Hepatocyte (in vitro differentiated cells): ENCODE measurements around the gene MSANTD1. TPM values are rescaled to one million over a fixed set of nuclear protein-coding genes. Genes with fewer than 3 reads are reported as not detected.

Experiments used
- DNase-seq: peaks from one replicate; pipeline ENCODE4 v3.0.0-alpha.2; 2016; ENCODE audit warnings: low spot score
- H2AFZ ChIP-seq: fragments of 200-600 bp; sonication (generic); 2 replicates; pipeline ENCODE4 v1.6.0; 2016; ENCODE audit warnings: antibody characterized with exemption, mild to moderate bottlenecking
- H3K27ac ChIP-seq: fragments of 200-600 bp; sonication (generic); 2 replicates; pipeline ENCODE4 v1.5.1; 2016; ENCODE audit warnings: mild to moderate bottlenecking
- H3K27me3 ChIP-seq: fragments of 200-600 bp; sonication (generic); 2 replicates; pipeline ENCODE4 v1.6.1; 2016
- H3K36me3 ChIP-seq: fragments of 200-600 bp; sonication (generic); replicated peaks from 2 replicates; pipeline ENCODE4 v1.5.1; 2016; ENCODE audit warnings: low read depth; ENCODE audit not compliant: insufficient read depth
- H3K4me1 ChIP-seq: fragments of 200-600 bp; sonication (generic); 2 replicates; pipeline ENCODE4 v1.5.1; 2016; ENCODE audit warnings: mild to moderate bottlenecking, moderate library complexity; ENCODE audit not compliant: insufficient read depth
- H3K4me2 ChIP-seq: fragments of 200-600 bp; sonication (generic); 2 replicates; pipeline ENCODE4 v1.6.0; 2016
- H3K4me3 ChIP-seq: fragments of 200-600 bp; sonication (generic); 2 replicates; pipeline ENCODE4 v1.5.1; 2016; ENCODE audit warnings: mild to moderate bottlenecking
- H3K79me2 ChIP-seq: fragments of 200-600 bp; sonication (generic); 2 replicates; pipeline ENCODE4 v1.6.0; 2017; ENCODE audit warnings: mild to moderate bottlenecking
- H3K9me2 ChIP-seq: fragments of 200-600 bp; sonication (generic); replicated peaks from 2 replicates; pipeline ENCODE4 v1.6.0; 2017; ENCODE audit warnings: mild to moderate bottlenecking; ENCODE audit not compliant: insufficient read depth
- H3K9me3 ChIP-seq: fragments of 200-600 bp; sonication (generic); 2 replicates; pipeline ENCODE4 v1.5.1; 2016; ENCODE audit warnings: low read depth, mild to moderate bottlenecking
- H4K20me1 ChIP-seq: fragments of 200-600 bp; sonication (generic); 2 replicates; pipeline ENCODE4 v1.6.0; 2016; ENCODE audit warnings: mild to moderate bottlenecking; ENCODE audit not compliant: insufficient read depth, poor library complexity, severe bottlenecking
- CTCF ChIP-seq: fragments of 200-600 bp; sonication (generic); IDR thresholded peaks from 2 replicates; pipeline ENCODE4 v1.5.1; 2016; ENCODE audit warnings: antibody characterized with exemption, mild to moderate bottlenecking; ENCODE audit not compliant: poor library complexity
- EZH2 ChIP-seq: fragments of 200-600 bp; sonication (generic); IDR thresholded peaks from 2 replicates; pipeline ENCODE4 v1.6.1; 2016; ENCODE audit warnings: antibody characterized with exemption, mild to moderate bottlenecking, borderline replicate concordance
- EZH2phosphoT487 ChIP-seq: fragments of 200-600 bp; sonication (generic); IDR thresholded peaks from one replicate; pipeline ENCODE4 v1.6.1; 2018; ENCODE audit warnings: antibody characterized with exemption, mild to moderate bottlenecking, low read depth, moderate library complexity; ENCODE audit not compliant: unreplicated experiment, severe bottlenecking
- WGBS: methylation state at CpG from one replicate; pipeline ENCODE4 v1.1.6; 2016; ENCODE audit warnings: low lambda C conversion rate; ENCODE audit errors: missing lambda C conversion rate; 5-methylcytosine and 5-hydroxymethylcytosine counted together
- polyA plus RNA-seq: library from polyadenylated mRNA; unstranded; fragments of >200 nt; fragmentation: Nextera tagmentation; extraction: Ambion mirVana; gene quantifications from 2 replicates; pipeline ENCODE4 v1.2.1, GENCODE V29; 2016
- total RNA-seq: library from RNA; depleted of rRNA; stranded (reverse); fragments of >200 nt; gene quantifications from 2 replicates; pipeline ENCODE4 v1.2.3, GENCODE V29; 2014

Gene MSANTD1
- total and polyA plus RNA-seq, 2 experiments from 2014 or later: 0.51 to 0.57 TPM

DNA sequence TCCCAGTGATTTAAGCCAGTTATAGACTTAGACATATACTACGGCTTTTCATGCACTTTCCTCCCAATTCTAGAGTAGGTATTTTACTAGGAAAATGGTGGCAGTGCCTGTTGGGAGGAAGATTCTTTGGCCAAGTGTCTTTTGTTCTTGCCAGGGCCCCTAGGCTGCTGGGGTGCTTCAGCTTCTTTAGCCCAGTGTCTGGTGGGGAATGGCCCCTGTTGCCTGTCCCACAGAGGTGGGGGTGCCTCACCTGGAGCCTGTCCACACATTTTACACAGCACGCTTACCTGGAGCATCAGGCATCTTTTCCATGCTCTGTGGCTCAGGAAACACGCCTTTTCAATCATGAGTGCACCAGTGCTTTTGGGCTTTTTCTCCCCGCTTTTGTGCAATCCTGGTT, 33.2 kb upstream of the MSANTD1 start:
- Histone ChIP-seq H3K9me2 (no peaks in the 10 kb centered on the region), H3K4me3 (no peak overlapping the region), H3K4me2 (no peak overlapping the region), H3K27me3 (no peaks in the 10 kb centered on the region), H3K27ac (no peak overlapping the region), H4K20me1 (no peaks in the 10 kb centered on the region), H3K4me1 (no peaks in the 10 kb centered on the region), H3K79me2 (no peaks in the 10 kb centered on the region), H2AFZ (no peak overlapping the region), H3K36me3 (no peaks in the 10 kb centered on the region), H3K9me3 (no peaks in the 10 kb centered on the region)
- no peak for TF ChIP-seq CTCF
- TF ChIP-seq EZH2: no peak
- no peak for TF ChIP-seq EZH2phosphoT487
- no peak for DNase-seq
- 99% methylated on average over 4 of the region's 4 CpGs for WGBS

DNA sequence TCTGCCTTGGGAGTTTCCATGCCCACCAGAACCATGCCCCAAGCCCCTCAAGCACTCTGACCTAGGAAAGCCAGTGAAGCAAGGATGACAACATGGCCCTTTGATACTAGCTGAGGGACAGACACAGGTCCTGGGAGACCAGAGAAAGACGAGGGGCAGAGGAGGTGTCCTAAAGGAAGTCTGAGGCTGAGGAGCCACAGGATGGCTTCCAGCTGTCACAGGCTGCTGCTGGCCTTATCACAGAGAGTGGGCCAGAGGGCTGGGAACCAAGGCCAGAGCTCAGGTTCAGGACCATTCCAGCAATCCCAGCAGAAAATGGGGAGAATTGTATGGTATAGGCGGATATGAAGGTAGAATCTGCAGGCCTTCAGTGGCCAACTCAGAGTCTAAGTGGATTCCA, 31.7 kb upstream of the MSANTD1 start:
- Histone ChIP-seq H3K9me3 (no peaks in the 10 kb centered on the region), H3K27ac (no peak overlapping the region), H3K4me2 (no peak overlapping the region), H3K4me3 (no peak overlapping the region), H3K36me3 (no peaks in the 10 kb centered on the region), H3K4me1 (no peaks in the 10 kb centered on the region), H4K20me1 (no peaks in the 10 kb centered on the region), H3K27me3 (no peaks in the 10 kb centered on the region), H2AFZ (no peak overlapping the region), H3K9me2 (no peaks in the 10 kb centered on the region), H3K79me2 (no peaks in the 10 kb centered on the region)
- DNase-seq: no peak
- WGBS: 95% methylated on average over 2 of the region's 2 CpGs
- TF ChIP-seq CTCF (no peak), EZH2 (no peak), EZH2phosphoT487 (no peak)

DNA sequence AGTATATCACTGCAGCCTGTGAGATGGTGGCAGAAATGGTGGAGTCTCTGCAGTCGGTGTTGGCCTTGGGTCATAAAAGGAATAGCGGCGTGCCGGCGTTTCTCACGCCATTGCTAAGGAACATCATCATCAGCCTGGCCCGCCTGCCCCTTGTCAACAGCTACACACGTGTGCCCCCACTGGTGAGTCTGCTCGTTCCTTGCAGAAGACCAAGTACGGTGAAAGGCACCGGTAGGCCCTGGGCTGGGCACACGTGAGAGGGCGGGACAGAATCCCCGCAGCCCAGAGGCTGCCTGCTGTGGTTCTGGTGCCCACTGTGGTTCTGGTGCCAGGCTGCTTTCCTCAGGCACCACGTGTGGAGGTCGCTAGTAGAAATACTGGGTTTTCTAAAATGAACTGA, 31.2 kb upstream of the MSANTD1 start:
- TF ChIP-seq EZH2phosphoT487 (no peak), CTCF (no peak), EZH2 (no peak)
- H3K4me3 ChIP-seq: no peak overlapping the region
- H4K20me1 ChIP-seq: no peaks in the 10 kb centered on the region
- H2AFZ ChIP-seq: no peak overlapping the region
- no peaks in the 10 kb centered on the region for H3K4me1 ChIP-seq
- H3K27ac ChIP-seq: no peak overlapping the region
- no peaks in the 10 kb centered on the region for H3K36me3 ChIP-seq
- no peak for DNase-seq
- no peaks in the 10 kb centered on the region for H3K27me3 ChIP-seq
- no peaks in the 10 kb centered on the region for H3K9me3 ChIP-seq
- H3K9me2 ChIP-seq: no peaks in the 10 kb centered on the region
- H3K79me2 ChIP-seq: no peaks in the 10 kb centered on the region
- H3K4me2 ChIP-seq: no peak overlapping the region
- WGBS: 97% methylated on average over 16 of the region's 16 CpGs
